HepG2 (cell line): ENCODE results near the gene TMEM121. TPM values are rescaled to one million over a fixed set of nuclear protein-coding genes. Genes with fewer than 3 reads are reported as not detected.

Experiments used
- ARHGAP35 ChIP-seq: sonication (generic); formaldehyde crosslinking; IDR thresholded peaks from 2 replicates; pipeline ENCODE4 v1.9.0; 2022; ENCODE audit warnings: mild to moderate bottlenecking, inconsistent platforms, moderate library complexity, missing genetic modification reagents, borderline replicate concordance
- GABPA ChIP-seq, 2 experiments: IDR thresholded peaks; 2 replicates each; pipeline ENCODE4 v1.6.1; 2011 to 2016; ENCODE audit warnings: low read depth in 2 of 2, low read length in 1 of 2, missing biosample characterization in 1 of 2, missing genetic modification characterization in 1 of 2
- HDAC6 ChIP-seq: fragments of 200-600 bp; sonication (generic); IDR thresholded peaks from 2 replicates; pipeline ENCODE4 v1.7.0; 2017; ENCODE audit warnings: mild to moderate bottlenecking, antibody characterized with exemption, low read length, low read depth
- NR1H2 ChIP-seq: sonication (generic); formaldehyde crosslinking; IDR thresholded peaks from 2 replicates; pipeline ENCODE4 v1.8.1; 2022; ENCODE audit warnings: low read depth, missing genetic modification reagents, borderline replicate concordance
- PRDM15 ChIP-seq: sonication (generic); formaldehyde crosslinking; IDR thresholded peaks from 2 replicates; pipeline ENCODE4 v1.4.0; 2020; ENCODE audit warnings: missing genetic modification reagents
- TRIM22 ChIP-seq: fragments of 450-650 bp; IDR thresholded peaks from 2 replicates; pipeline ENCODE4 v1.6.1; 2017
- polyA plus RNA-seq, 8 experiments: library from polyadenylated mRNA; depleted of rRNA in 3 of 8; stranded (reverse) in 7 of 8; unstranded in 1 of 8; fragments of >200 nt; fragmentation: Illumina TruSeq in 4 of 8; extraction: Trizol in 4 of 8; gene quantifications; 2 replicates each; pipeline versions ENCODE4 v1.2.1 to v1.2.3, GENCODE V29; 2011 to 2016; ENCODE audit warnings: low read depth in 4 of 8, missing spikeins in 1 of 8, mixed read lengths in 1 of 8; ENCODE audit not compliant: insufficient read depth in 1 of 8
- total RNA-seq, 5 experiments: library from RNA; depleted of rRNA; stranded (reverse); fragments of >200 nt; fragmentation: Illumina TruSeq; extraction: Trizol; gene quantifications; 2 replicates each; pipeline ENCODE4 v1.2.3, GENCODE V29; 2016; ENCODE audit warnings: low read depth in 1 of 5

TMEM121 gene
- total and polyA plus RNA-seq, 2 of the 13 experiments (the other 11 are each of a cell fraction or from before 2014, with no cell fraction given): 6.6 to 19.0 TPM

- TF ChIP-seq PRDM15 (CRISPR knock-in tag) (no peak), TRIM22 (no peak), GABPA (IDR thresholded peaks at IDR 0.05; ENCODE audit: low read depth, low read length) (no peak), GABPA (CRISPR knock-in tag; IDR thresholded peaks at IDR 0.05; ENCODE audit: low read depth) (no peak), ARHGAP35 (CRISPR knock-in tag) (no peak), HDAC6 (no peak), NR1H2 (no peak)
Observed at GRCh38 chr14:105525861-105526775, at the start of gene TMEM121 (continued).
